HUES64 (cell line): Measurements from ENCODE around the gene ELN. TPM values are rescaled to one million over a fixed set of nuclear protein-coding genes. Genes with fewer than 3 reads are reported as not detected.
"Not testable (repeated sequence)": the region's sequence is repeated elsewhere in the genome, so short reads cannot be mapped to it uniquely, and the experiment has no call there.

ENCODE experiments used
- H3K27ac ChIP-seq: 2 replicates; pipeline ENCODE4 v1.7.0; 2013; ENCODE audit warnings: low read depth, low read length, inconsistent platforms
- H3K27me3 ChIP-seq: 2 replicates; pipeline ENCODE4 v1.6.1; 2013; ENCODE audit warnings: mild to moderate bottlenecking, low read length; ENCODE audit not compliant: insufficient read depth
- H3K36me3 ChIP-seq: 2 replicates; pipeline ENCODE4 v1.6.1; 2013; ENCODE audit warnings: mild to moderate bottlenecking, low read length; ENCODE audit not compliant: insufficient read depth
- H3K4me1 ChIP-seq: 2 replicates; pipeline ENCODE4 v1.6.1; 2013; ENCODE audit warnings: mild to moderate bottlenecking, low read length, moderate library complexity; ENCODE audit not compliant: insufficient read depth
- H3K4me3 ChIP-seq: 2 replicates; pipeline ENCODE4 v1.5.1; 2013; ENCODE audit warnings: mild to moderate bottlenecking, low read length, moderate library complexity
- H3K9ac ChIP-seq: 2 replicates; pipeline ENCODE4 v1.6.1; 2013; ENCODE audit warnings: mild to moderate bottlenecking, low read depth, low read length
- H3K9me3 ChIP-seq: 2 replicates; pipeline ENCODE4 v1.6.1; 2013; ENCODE audit warnings: low read depth, low read length; ENCODE audit not compliant: insufficient read depth
- WGBS: fragments of 150-250, 120-280 bp; methylation state at CpG from one replicate; pipeline ENCODE4 v1.1.7; 2013; ENCODE audit warnings: missing lambda C conversion rate; 5-methylcytosine and 5-hydroxymethylcytosine counted together
- polyA plus RNA-seq, 2 experiments: library from polyadenylated mRNA; stranded (reverse); fragments of 50-300 nt; gene quantifications; one replicate each; pipeline ENCODE4 v1.2.3, GENCODE V29; 2013

The ELN gene
- 1.7 TPM for polyA plus RNA-seq (2013, experiment 1 of 2)
- polyA plus RNA-seq (2013, experiment 2 of 2), result 2.5 TPM

DNA sequence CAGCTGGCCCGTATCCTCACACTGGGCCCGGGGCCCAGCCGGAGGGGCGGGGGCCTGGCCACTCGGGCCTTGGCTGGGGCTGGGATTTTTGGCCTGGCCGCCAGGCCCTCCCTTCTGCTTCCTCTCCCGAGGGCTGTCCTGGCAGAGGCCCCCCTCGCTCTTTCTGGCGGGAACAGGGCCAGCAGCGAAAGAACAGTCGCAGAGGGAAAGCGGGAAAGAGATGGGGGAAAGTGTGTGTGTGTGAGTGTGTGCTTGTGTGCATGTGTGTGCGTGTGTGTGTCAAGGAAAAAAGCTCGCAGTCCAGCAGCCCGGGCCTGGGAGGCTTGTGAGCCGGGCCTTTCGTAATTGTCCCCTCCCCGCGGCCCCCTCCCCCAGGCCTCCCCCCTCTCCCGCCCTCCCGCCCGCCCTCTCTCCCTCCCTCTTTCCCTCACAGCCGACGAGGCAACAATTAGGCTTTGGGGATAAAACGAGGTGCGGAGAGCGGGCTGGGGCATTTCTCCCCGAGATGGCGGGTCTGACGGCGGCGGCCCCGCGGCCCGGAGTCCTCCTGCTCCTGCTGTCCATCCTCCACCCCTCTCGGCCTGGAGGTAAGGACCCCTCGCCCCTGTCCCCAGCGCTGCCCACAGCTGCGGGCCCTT lies at the start of gene ELN:
ELN (plus strand) TSS at position 491 of the 638 bp plus-strand sequence; CDS start at position 506, 15 bp downstream.
- no peak within 1 kb of the TSS for H3K4me3 ChIP-seq
- no peaks in the 10 kb centered on the region for H3K9me3 ChIP-seq
- peaks cover 9% of the 10 kb centered on the region; the same call in 1 of the 2 replicates for H3K27me3 ChIP-seq
- 31% methylated on average over 34 of the region's 39 CpGs for WGBS
- no peak within 1 kb of the TSS for H3K9ac ChIP-seq
- peaks cover 15% of the 10 kb centered on the region for H3K4me1 ChIP-seq
- no peaks in the 10 kb centered on the region for H3K36me3 ChIP-seq
- no peak within 1 kb of the TSS for H3K27ac ChIP-seq

DNA sequence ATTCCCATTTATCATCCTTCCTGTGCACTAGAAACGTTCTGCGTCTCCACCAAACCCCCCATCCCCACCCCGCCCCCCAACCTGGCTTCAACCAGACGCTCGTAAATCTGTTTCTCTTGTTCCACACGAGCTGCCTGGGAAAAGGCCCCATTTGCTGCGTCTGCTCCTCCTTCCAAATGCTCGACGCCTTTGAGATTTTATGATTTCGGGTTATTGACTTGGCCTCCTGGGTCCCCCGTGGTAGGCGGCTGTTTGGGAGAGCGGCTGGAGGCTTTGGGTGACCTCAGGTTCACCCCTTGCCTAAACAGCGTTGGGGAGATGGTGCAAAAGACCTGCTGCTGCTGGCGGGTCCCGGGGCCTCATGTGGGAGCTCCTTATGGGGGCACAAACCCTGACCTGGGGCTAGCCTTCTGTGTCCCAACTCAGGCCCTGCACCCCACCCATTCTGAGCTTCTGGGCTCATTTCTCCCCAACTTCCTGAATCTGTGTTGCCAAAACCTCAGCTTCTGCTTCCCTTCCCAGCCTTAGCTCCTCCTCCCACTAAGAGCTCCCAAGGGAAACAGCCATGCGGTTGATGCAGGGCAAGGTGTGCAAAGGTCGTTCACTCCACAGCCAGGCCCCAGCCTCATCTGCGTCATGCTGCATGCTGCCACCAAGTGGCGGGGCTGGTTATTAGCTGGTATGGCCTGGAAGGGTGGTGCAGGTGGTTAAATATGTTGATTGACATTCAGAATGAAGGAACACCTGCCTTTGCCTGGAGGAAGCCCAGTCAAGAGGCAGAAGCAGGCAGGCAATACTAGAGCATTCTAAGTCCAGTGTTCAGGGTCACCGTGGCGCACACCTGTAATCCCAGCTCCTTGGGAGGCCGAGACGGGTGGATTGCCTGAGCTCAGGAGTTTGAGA lies 49.1 kb upstream of the ELN start:
- Histone ChIP-seq H3K27ac (no peak overlapping the region), H3K9me3 (no peaks in the 10 kb centered on the region), H3K4me1 (no peaks in the 10 kb centered on the region), H3K36me3 (no peaks in the 10 kb centered on the region), H3K27me3 (no peaks in the 10 kb centered on the region), H3K4me3 (no peak overlapping the region), H3K9ac (no peak overlapping the region)
- 87% methylated on average over 24 of the region's 24 CpGs for WGBS

DNA sequence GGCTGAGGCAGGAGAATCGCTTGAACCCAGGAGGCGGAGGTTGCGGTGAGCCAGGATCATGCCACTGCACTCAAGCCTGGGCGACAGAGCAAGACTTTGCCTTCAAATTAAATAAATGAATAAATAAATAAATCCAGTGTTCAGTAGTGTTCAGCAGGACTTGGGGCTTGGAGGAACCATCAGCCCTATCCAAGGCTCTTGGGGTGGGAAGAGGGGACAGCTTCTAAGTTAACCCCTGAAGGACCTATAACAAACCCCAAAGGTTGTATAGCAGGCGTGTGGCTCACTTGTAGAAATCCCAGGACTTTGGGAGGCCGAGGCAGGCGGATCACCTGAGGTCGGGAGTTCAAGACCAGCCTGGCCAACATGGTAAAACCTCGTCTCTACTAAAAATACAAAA lies 48.3 kb upstream of the ELN start:
- not testable (repeated sequence) for H3K4me3 ChIP-seq, H3K36me3 ChIP-seq, H3K9me3 ChIP-seq, H3K27ac ChIP-seq, H3K27me3 ChIP-seq, H3K9ac ChIP-seq, H3K4me1 ChIP-seq
- WGBS, result 97% methylated on average over 8 of the region's 9 CpGs

DNA sequence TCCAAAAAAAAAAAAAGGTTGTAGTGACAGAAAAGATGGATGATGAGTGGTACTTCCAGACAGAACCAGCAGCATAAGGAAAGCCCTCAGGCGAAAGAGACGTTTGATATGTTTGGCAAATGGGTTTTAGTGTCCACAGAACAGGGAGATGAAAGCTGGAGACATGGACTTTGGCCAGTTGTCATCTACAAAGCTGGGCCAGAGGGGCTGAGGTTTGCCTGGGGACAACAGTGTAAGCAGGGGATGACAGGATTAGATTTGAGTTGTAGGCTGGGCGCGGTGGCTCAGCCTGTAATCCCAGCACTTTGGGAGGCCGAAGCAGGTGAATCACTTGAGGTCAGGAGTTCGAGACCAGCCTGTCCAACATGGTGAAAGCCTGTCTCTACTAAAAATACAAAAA lies 47.8 kb upstream of the ELN start:
- Histone ChIP-seq H3K27ac (no peak overlapping the region), H3K9me3 (no peaks in the 10 kb centered on the region), H3K9ac (no peak overlapping the region), H3K4me3 (no peak overlapping the region), H3K27me3 (no peaks in the 10 kb centered on the region), H3K4me1 (no peaks in the 10 kb centered on the region), H3K36me3 (no peaks in the 10 kb centered on the region)
- WGBS, result 94% methylated on average over 6 of the region's 6 CpGs

DNA sequence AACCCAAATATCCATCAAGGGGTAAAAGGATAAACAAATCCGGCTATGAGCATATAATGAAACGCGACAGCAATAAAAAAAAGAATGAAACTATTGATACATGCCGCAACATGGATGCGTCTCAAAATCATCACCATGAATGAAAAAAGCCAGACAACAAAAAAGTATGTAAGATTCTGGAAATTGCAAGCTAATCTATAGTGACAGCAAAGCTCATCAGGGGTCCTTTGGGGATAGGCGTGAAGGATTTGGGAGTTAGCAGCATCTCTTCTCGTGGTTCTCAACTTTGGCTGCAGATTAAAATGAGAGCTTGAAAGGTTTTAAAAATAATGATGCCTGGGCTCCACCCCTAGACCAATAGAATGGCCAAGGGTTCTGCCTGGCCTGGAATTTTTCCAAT lies 46.0 kb upstream of the ELN start:
- H3K9ac ChIP-seq, result no peak overlapping the region
- H3K27ac ChIP-seq, result no peak overlapping the region
- no peaks in the 10 kb centered on the region for H3K4me1 ChIP-seq
- no peaks in the 10 kb centered on the region for H3K9me3 ChIP-seq
- H3K36me3 ChIP-seq, result no peaks in the 10 kb centered on the region
- WGBS, result 91% methylated on average over 7 of the region's 7 CpGs
- no peaks in the 10 kb centered on the region for H3K27me3 ChIP-seq
- H3K4me3 ChIP-seq, result no peak overlapping the region

DNA sequence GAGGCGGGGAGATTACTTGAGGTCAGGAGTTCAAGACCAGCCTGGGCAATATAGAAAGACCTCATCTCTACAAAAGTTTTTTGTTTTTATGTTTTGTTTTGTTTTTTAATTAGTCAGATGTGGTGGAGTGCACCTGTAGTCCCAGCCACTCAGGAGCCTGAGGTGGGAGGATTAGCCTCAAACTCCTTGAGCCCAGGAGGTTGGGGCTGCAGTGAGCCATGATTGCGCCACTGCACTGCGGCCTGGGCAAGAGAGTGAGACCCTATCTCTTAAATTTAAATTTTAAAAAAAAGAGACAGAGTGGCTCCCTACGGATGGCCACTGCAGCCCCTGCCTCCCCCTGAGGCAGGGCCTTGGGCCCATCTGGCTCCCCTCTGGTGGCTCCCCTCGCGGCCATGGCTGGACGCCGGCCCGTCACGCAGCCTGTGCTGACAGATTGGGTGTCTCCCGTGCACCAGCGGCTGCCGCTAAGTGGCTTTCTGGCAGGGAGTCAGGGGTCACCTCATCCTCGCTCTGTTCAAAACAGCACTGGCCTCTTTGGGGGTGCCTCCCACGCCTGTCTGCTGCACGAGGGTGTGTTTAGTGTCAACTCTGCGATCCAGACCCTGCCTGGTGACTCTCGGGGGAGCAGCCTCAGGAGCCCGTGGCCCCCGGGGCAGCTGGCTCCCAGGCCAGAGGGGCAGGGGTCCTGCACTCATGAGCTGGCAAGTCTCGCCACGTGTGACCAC lies 44.4 kb upstream of the ELN start:
- 93% methylated on average over 22 of the region's 22 CpGs for WGBS
- H3K27ac ChIP-seq, result no peak overlapping the region
- no peaks in the 10 kb centered on the region for H3K9me3 ChIP-seq
- H3K4me3 ChIP-seq, result no peak overlapping the region
- H3K27me3 ChIP-seq, result no peaks in the 10 kb centered on the region
- no peaks in the 10 kb centered on the region for H3K36me3 ChIP-seq
- no peaks in the 10 kb centered on the region for H3K4me1 ChIP-seq
- no peak overlapping the region for H3K9ac ChIP-seq

DNA sequence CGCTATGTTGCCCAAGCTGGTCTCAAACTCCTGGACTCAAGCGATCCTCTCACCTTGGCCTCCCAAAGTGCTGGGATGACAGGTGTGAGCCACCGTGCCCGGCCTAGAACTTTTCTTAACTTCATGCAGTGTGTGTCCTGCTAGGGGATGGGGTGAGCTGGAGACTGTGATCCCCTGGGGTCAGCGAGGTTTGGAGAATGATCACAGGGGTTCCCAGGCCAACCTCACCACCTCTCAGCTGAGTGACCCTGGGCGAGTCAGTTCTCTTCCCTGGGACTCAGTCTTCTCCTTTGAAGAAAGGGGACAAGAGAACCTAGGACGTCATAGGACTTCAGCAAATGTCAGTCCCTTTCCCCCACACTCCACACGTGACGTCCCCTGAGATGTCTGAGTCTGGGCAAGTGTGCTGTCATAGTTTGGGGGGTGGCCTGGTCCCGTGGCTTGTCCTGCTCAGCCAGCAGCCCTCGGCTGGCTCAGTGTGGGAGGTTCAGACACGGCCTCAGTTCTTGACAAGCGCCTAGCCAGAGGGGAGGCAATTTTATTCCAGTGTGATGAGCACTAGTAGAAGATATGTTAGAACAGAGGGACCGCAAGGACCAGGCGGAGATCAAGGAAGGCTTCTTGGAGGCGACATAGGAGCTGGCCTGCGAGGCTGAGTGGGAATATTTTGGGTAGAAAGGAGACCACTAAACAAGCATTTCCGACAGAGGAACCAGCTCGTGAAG lies 43.3 kb upstream of the ELN start:
- Histone ChIP-seq H3K27me3 (no peaks in the 10 kb centered on the region), H3K9ac (no peak overlapping the region), H3K9me3 (no peaks in the 10 kb centered on the region), H3K4me3 (no peak overlapping the region), H3K4me1 (no peaks in the 10 kb centered on the region), H3K36me3 (no peaks in the 10 kb centered on the region), H3K27ac (no peak overlapping the region)
- 90% methylated on average over 19 of the region's 19 CpGs for WGBS

DNA sequence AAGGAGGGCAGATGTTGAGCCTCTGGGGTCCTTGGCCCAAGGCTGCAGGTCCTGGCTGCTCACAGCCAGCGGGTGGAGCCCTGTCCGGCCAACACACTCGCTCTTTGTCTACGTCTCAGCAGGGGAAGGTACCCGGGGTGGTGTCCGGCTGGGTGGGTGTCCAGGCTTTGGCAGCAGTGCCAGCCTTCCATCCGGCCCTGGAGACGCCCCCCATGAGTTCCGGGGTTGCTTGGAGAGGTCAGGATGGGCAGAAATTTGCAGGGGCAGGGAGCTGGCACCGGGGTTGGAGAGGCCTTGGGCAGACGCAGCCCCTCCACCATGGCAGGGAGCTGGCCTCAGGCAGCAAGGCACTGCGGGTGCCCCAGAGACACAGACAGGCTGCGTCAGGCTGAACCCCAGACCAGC lies 42.2 kb upstream of the ELN start:
- H3K27ac ChIP-seq, result no peak overlapping the region
- 89% methylated on average over 13 of the region's 13 CpGs for WGBS

DNA sequence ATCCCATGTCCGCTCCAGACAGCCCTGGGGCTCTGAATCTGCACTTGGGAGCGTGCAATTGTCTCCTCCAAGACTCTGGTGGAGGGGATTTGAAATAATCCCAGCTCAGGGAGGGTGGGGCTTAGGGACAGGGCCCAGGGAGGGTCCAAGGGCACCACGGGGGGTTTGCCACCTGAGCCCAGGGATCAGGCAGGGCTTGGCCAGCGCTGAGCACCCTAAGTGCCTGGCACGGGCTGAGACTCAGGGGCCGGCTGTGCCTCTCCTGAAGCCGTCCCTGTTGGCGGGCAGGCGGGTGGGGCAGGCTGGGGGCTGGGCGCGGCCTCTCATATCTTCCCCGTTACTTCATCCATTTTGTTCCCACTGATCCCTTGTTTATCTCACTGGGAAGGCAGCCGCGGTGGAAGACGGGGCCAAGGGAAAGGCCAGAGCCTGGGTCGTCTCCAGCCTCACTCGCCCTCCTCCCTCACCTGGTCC lies 41.8 kb upstream of the ELN start:
- Histone ChIP-seq H3K27ac (no peak overlapping the region), H3K9me3 (no peaks in the 10 kb centered on the region), H3K36me3 (no peaks in the 10 kb centered on the region), H3K9ac (no peak overlapping the region; the same call in 1 of the 2 replicates), H3K27me3 (no peaks in the 10 kb centered on the region), H3K4me1 (no peaks in the 10 kb centered on the region), H3K4me3 (no peak overlapping the region)
- WGBS, result 85% methylated on average over 17 of the region's 17 CpGs

More for the DNA sequence above, 42.2 kb upstream of the ELN start:
- Histone ChIP-seq H3K4me1 (no peaks in the 10 kb centered on the region), H3K27me3 (no peaks in the 10 kb centered on the region), H3K9me3 (no peaks in the 10 kb centered on the region), H3K36me3 (no peaks in the 10 kb centered on the region), H3K9ac (no peak overlapping the region; the same call in 1 of the 2 replicates), H3K4me3 (no peak overlapping the region)

DNA sequence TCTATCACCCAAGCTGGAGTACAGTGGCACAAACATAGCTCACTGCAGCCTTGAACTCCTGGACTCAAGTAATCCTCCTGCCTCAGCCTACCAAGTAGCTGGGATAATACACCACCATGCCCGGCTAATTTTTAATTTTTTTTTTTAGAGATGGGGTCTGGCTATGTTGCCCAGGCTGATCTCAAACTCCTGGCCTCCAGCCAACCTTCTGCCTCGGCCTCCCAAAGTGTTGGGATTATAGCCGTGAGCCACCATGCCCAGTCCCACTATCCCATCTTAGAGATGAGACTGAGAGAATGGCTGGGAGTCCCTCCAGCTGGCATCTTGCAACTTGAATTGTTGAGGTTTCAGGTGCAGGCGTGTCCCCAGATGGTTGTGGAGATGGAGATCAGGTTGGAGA lies 40.7 kb upstream of the ELN start:
- 89% methylated on average over 4 of the region's 4 CpGs for WGBS

More for the DNA sequence above, 40.7 kb upstream of the ELN start:
- no peaks in the 10 kb centered on the region for H3K9me3 ChIP-seq
- H3K9ac ChIP-seq, result no peak overlapping the region
- H3K36me3 ChIP-seq, result no peaks in the 10 kb centered on the region
- H3K4me3 ChIP-seq, result no peak overlapping the region
- no peaks in the 10 kb centered on the region for H3K27me3 ChIP-seq
- no peaks in the 10 kb centered on the region for H3K4me1 ChIP-seq
- no peak overlapping the region for H3K27ac ChIP-seq
